DOHH2 (cell line): ENCODE data around the gene ROBO1.

Experiments used
- H3F3A ChIP-seq: fragments of 200-600 bp; sonication (generic), shearing (Covaris generic); 2 replicates; pipeline ENCODE4 v1.6.0; 2016; ENCODE audit warnings: antibody characterized with exemption, mild to moderate bottlenecking; ENCODE audit not compliant: control insufficient read depth, insufficient read depth
- H3K27ac ChIP-seq: fragments of 200-600 bp; sonication (generic); 2 replicates; pipeline ENCODE4 v1.5.1; 2014; ENCODE audit warnings: low read depth, mild to moderate bottlenecking, low read length, moderate library complexity
- H3K27me3 ChIP-seq: fragments of 200-600 bp; sonication (generic); 2 replicates; pipeline ENCODE4 v1.6.1; 2014; ENCODE audit warnings: mild to moderate bottlenecking, low read length, mixed read lengths; ENCODE audit not compliant: control insufficient read depth
- H3K36me3 ChIP-seq: fragments of 200-600 bp; sonication (generic); 2 replicates; pipeline ENCODE4 v1.6.1; 2014; ENCODE audit warnings: mild to moderate bottlenecking, low read length, moderate library complexity, mixed read lengths; ENCODE audit not compliant: control insufficient read depth
- H3K4me1 ChIP-seq: fragments of 200-600 bp; sonication (generic); 2 replicates; pipeline ENCODE4 v1.6.1; 2014; ENCODE audit warnings: mild to moderate bottlenecking, low read length, mixed read lengths; ENCODE audit not compliant: control insufficient read depth
- H3K4me2 ChIP-seq: fragments of 200-600 bp; sonication (generic); 2 replicates; pipeline ENCODE4 v1.6.0; 2014; ENCODE audit warnings: mild to moderate bottlenecking, low read length, moderate library complexity
- H3K4me3 ChIP-seq: fragments of 200-600 bp; sonication (generic); 2 replicates; pipeline ENCODE4 v1.5.1; 2014; ENCODE audit warnings: mild to moderate bottlenecking, low read length, mixed read lengths
- H3K79me2 ChIP-seq: fragments of 200-600 bp; sonication (generic); 2 replicates; pipeline ENCODE4 v1.6.1; 2014; ENCODE audit warnings: mild to moderate bottlenecking, low read length, mixed read lengths; ENCODE audit not compliant: control insufficient read depth
- H3K9me2 ChIP-seq: fragments of 200-600 bp; sonication (generic); replicated peaks from 2 replicates; pipeline ENCODE4 v1.6.1; 2014; ENCODE audit warnings: mild to moderate bottlenecking, low read length, mixed read lengths; ENCODE audit not compliant: control insufficient read depth
- H3K9me3 ChIP-seq: fragments of 200-600 bp; sonication (generic); 2 replicates; pipeline ENCODE4 v1.6.1; 2014; ENCODE audit warnings: antibody characterized with exemption, low read length, mixed read lengths; ENCODE audit not compliant: control insufficient read depth, insufficient read depth
- H4K20me1 ChIP-seq: fragments of 200-600 bp; sonication (generic); 2 replicates; pipeline ENCODE4 v1.6.0; 2014; ENCODE audit warnings: low read depth, mild to moderate bottlenecking, antibody characterized with exemption, low read length, moderate library complexity; ENCODE audit not compliant: control insufficient read depth, insufficient read depth
- CTCF ChIP-seq: fragments of 200-600 bp; sonication (generic); IDR thresholded peaks from one replicate; pipeline ENCODE4 v1.5.1; 2014; ENCODE audit warnings: antibody characterized with exemption, mild to moderate bottlenecking, low read depth, low read length; ENCODE audit not compliant: poor library complexity, severe bottlenecking
- EZH2phosphoT487 ChIP-seq: fragments of 200-600 bp; sonication (generic); IDR thresholded peaks from 2 replicates; pipeline ENCODE4 v1.6.1; 2017; ENCODE audit warnings: borderline replicate concordance, mild to moderate bottlenecking, antibody characterized with exemption, low read length, moderate library complexity, mixed read lengths

ROBO1 gene

GRCh38 chr3:79032686-79033318 lies 735.0 kb downstream of the ROBO1 start:
- Histone ChIP-seq H3K9me2 (no peaks in the 10 kb centered on the region), H3K79me2 (no peaks in the 10 kb centered on the region), H3K36me3 (no peaks in the 10 kb centered on the region), H3F3A (no peaks in the 10 kb centered on the region), H3K4me3 (no peak overlapping the region), H3K27ac (no peak overlapping the region), H3K4me2 (no peak overlapping the region), H3K9me3 (no peaks in the 10 kb centered on the region), H4K20me1 (no peaks in the 10 kb centered on the region), H3K4me1 (no peaks in the 10 kb centered on the region), H3K27me3 (no peaks in the 10 kb centered on the region)
- TF ChIP-seq CTCF, result peak; percentile 63
- TF ChIP-seq EZH2phosphoT487, result no peak

GRCh38 chr3:79030157-79030556 lies 737.6 kb downstream of the ROBO1 start:
- no peaks in the 10 kb centered on the region for H3F3A ChIP-seq
- H3K27me3 ChIP-seq, result no peaks in the 10 kb centered on the region
- no peak overlapping the region for H3K27ac ChIP-seq
- H3K9me3 ChIP-seq, result no peaks in the 10 kb centered on the region
- H3K36me3 ChIP-seq, result no peaks in the 10 kb centered on the region
- no peaks in the 10 kb centered on the region for H3K79me2 ChIP-seq
- no peak overlapping the region for H3K4me2 ChIP-seq
- no peaks in the 10 kb centered on the region for H3K9me2 ChIP-seq
- H4K20me1 ChIP-seq, result no peaks in the 10 kb centered on the region
- no peaks in the 10 kb centered on the region for H3K4me1 ChIP-seq
- no peak overlapping the region for H3K4me3 ChIP-seq
- TF ChIP-seq EZH2phosphoT487 (no peak), CTCF (no peak)

- Histone ChIP-seq H3F3A (no peaks in the 10 kb centered on the region), H3K27ac (no peak overlapping the region), H3K9me2 (no peaks in the 10 kb centered on the region)
Observed at GRCh38 chr3:79028916-79029315, 738.9 kb downstream of the ROBO1 start.

More at GRCh38 chr3:79028916-79029315, 738.9 kb downstream of the ROBO1 start:
- Histone ChIP-seq H3K27me3 (no peaks in the 10 kb centered on the region), H3K4me1 (no peaks in the 10 kb centered on the region), H3K4me2 (no peak overlapping the region), H3K9me3 (no peaks in the 10 kb centered on the region), H3K79me2 (no peaks in the 10 kb centered on the region), H4K20me1 (no peaks in the 10 kb centered on the region), H3K4me3 (no peak overlapping the region), H3K36me3 (no peaks in the 10 kb centered on the region)
- TF ChIP-seq CTCF, result no peak
- TF ChIP-seq EZH2phosphoT487, result no peak
